Endodermal cell (in vitro differentiated cells): Measurements from ENCODE around the gene CDH2. TPM values are rescaled to one million over a fixed set of nuclear protein-coding genes. Genes with fewer than 3 reads are reported as not detected.

Experiments used
- DNase-seq: peaks from one replicate; pipeline ENCODE4 v3.0.0-alpha.2; 2017
- H3K27ac ChIP-seq: 2 replicates; pipeline ENCODE4 v1.5.1; 2013; ENCODE audit warnings: mild to moderate bottlenecking, low read depth, low read length, moderate library complexity
- H3K27me3 ChIP-seq: 2 replicates; pipeline ENCODE4 v1.6.1; 2013; ENCODE audit warnings: mild to moderate bottlenecking, low read length, moderate library complexity; ENCODE audit not compliant: insufficient read depth, control insufficient read depth, poor library complexity, severe bottlenecking
- H3K36me3 ChIP-seq: 2 replicates; pipeline ENCODE4 v1.7.0; 2013; ENCODE audit warnings: mild to moderate bottlenecking, low read length, moderate library complexity; ENCODE audit not compliant: control insufficient read depth, insufficient read depth
- H3K4me1 ChIP-seq: one replicate; pipeline ENCODE4 v1.7.0; 2013; ENCODE audit warnings: low read length; ENCODE audit not compliant: control insufficient read depth, insufficient read depth
- H3K4me3 ChIP-seq: 2 replicates; pipeline ENCODE4 v1.5.1; 2013; ENCODE audit warnings: mild to moderate bottlenecking, low read length, moderate library complexity
- H3K9ac ChIP-seq: 2 replicates; pipeline ENCODE4 v1.6.1; 2013; ENCODE audit warnings: mild to moderate bottlenecking, low read length, moderate library complexity; ENCODE audit not compliant: poor library complexity, severe bottlenecking; ENCODE audit errors: extremely low read depth
- H3K9me3 ChIP-seq: 2 replicates; pipeline ENCODE4 v1.6.1; 2013; ENCODE audit warnings: mild to moderate bottlenecking, low read length, moderate library complexity; ENCODE audit not compliant: control insufficient read depth
- H3K27ac Mint-ChIP-seq: 2 replicates; pipeline ENCODE4 v1.8.0; 2020; ENCODE audit warnings: mixed read lengths
- H3K27me3 Mint-ChIP-seq: 2 replicates; pipeline ENCODE4 v1.8.0; 2021; ENCODE audit warnings: mild to moderate bottlenecking, mixed read lengths; ENCODE audit not compliant: insufficient read depth
- H3K36me3 Mint-ChIP-seq: 2 replicates; pipeline ENCODE4 v1.8.0; 2020; ENCODE audit warnings: low read depth, mixed read lengths
- H3K4me1 Mint-ChIP-seq: 2 replicates; pipeline ENCODE4 v1.8.0; 2020; ENCODE audit warnings: mixed read lengths
- H3K4me3 Mint-ChIP-seq: 2 replicates; pipeline ENCODE4 v1.8.0; 2020; ENCODE audit warnings: mild to moderate bottlenecking, moderate library complexity, mixed read lengths
- H3K9me3 Mint-ChIP-seq: 2 replicates; pipeline ENCODE4 v1.8.0; 2020; ENCODE audit warnings: mild to moderate bottlenecking, mixed read lengths
- WGBS, 2 experiments: methylation state at CpG; one replicate each; pipeline versions ENCODE4 v1.1.5 to v1.1.7; 2013; ENCODE audit warnings: missing lambda C conversion rate in 2 of 2, mixed read lengths in 1 of 2; ENCODE audit not compliant: insufficient coverage in 1 of 2, insufficient read length in 1 of 2; 5-methylcytosine and 5-hydroxymethylcytosine counted together
- total RNA-seq, 2 donors: library from RNA; stranded (reverse); fragmentation: NEBNext Ultra II Directional in 1 of 2; extraction: Animal tissue kit (Norgen Biotek cat#: 25700) in 1 of 2; gene quantifications; 2 replicates in 1 of 2; 3 replicates in 1 of 2; pipeline ENCODE4 v1.2.1, GENCODE V29; 2021
- TF ChIP-seq, protein P1 (sequence below): fragments of 200-600 bp; sonication (generic); conservative IDR thresholded peaks from 2 replicates; pipeline ENCODE4 v1.5.0; 2021; ENCODE audit warnings: antibody characterized with exemption, mild to moderate bottlenecking

The CDH2 gene
- total RNA-seq, 2 donors from 2014 or later: 486 to 572 TPM

GRCh38 chr18:28134774-28135173 lies 42.2 kb downstream of the CDH2 start:
- H3K27ac Mint-ChIP-seq: peak overlapping the region; percentile 59

GRCh38 chr18:28132084-28132483 lies 44.8 kb downstream of the CDH2 start:
- H3K4me1 ChIP-seq: peaks cover 51% of the 10 kb centered on the region
- H3K9me3 ChIP-seq: no peaks in the 10 kb centered on the region
- TF ChIP-seq, protein P1, sequence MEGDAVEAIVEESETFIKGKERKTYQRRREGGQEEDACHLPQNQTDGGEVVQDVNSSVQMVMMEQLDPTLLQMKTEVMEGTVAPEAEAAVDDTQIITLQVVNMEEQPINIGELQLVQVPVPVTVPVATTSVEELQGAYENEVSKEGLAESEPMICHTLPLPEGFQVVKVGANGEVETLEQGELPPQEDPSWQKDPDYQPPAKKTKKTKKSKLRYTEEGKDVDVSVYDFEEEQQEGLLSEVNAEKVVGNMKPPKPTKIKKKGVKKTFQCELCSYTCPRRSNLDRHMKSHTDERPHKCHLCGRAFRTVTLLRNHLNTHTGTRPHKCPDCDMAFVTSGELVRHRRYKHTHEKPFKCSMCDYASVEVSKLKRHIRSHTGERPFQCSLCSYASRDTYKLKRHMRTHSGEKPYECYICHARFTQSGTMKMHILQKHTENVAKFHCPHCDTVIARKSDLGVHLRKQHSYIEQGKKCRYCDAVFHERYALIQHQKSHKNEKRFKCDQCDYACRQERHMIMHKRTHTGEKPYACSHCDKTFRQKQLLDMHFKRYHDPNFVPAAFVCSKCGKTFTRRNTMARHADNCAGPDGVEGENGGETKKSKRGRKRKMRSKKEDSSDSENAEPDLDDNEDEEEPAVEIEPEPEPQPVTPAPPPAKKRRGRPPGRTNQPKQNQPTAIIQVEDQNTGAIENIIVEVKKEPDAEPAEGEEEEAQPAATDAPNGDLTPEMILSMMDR: no peak
- no peak overlapping the region for H3K9ac ChIP-seq
- no peak for DNase-seq
- no peaks in the 10 kb centered on the region for H3K27me3 ChIP-seq
- Mint-ChIP-seq H3K4me3 (no peak overlapping the region), H3K36me3 (peaks cover 25% of the 10 kb centered on the region), H3K4me1 (peaks cover 73% of the 10 kb centered on the region), H3K27ac (peak overlapping the region; percentile 76), H3K9me3 (no peaks in the 10 kb centered on the region), H3K27me3 (no peaks in the 10 kb centered on the region)
- 86 to 92% methylated on average over 4 to 5 of the region's 5 CpGs for WGBS, 2 experiments
- no peak overlapping the region for H3K27ac ChIP-seq
- no peak overlapping the region for H3K4me3 ChIP-seq
- peaks cover 80% of the 10 kb centered on the region for H3K36me3 ChIP-seq

More at GRCh38 chr18:28134774-28135173, 42.2 kb downstream of the CDH2 start:
- DNase-seq: no peak
- no peaks in the 10 kb centered on the region for H3K9me3 ChIP-seq
- no peaks in the 10 kb centered on the region for H3K27me3 ChIP-seq
- Mint-ChIP-seq H3K4me3 (peak overlapping the region; percentile 14), H3K36me3 (peaks cover 37% of the 10 kb centered on the region), H3K4me1 (peaks cover 74% of the 10 kb centered on the region), H3K9me3 (no peaks in the 10 kb centered on the region), H3K27me3 (no peaks in the 10 kb centered on the region)
- no peak overlapping the region for H3K9ac ChIP-seq
- TF ChIP-seq, protein P1: no peak
- H3K4me1 ChIP-seq: peaks cover 39% of the 10 kb centered on the region
- 89 to 94% methylated on average over 4 to 7 of the region's 7 CpGs for WGBS, 2 experiments
- H3K4me3 ChIP-seq: peak overlapping the region; percentile 36
- H3K27ac ChIP-seq: no peak overlapping the region
- peaks cover 84% of the 10 kb centered on the region for H3K36me3 ChIP-seq

- Mint-ChIP-seq H3K27ac (peak overlapping the region; percentile 58), H3K4me3 (peak overlapping the region; percentile 22), H3K36me3 (peaks cover 18% of the 10 kb centered on the region), H3K4me1 (peaks cover 67% of the 10 kb centered on the region), H3K27me3 (no peaks in the 10 kb centered on the region), H3K9me3 (no peaks in the 10 kb centered on the region)
- Histone ChIP-seq H3K9ac (no peak overlapping the region), H3K27ac (no peak overlapping the region), H3K4me1 (peaks cover 41% of the 10 kb centered on the region), H3K27me3 (no peaks in the 10 kb centered on the region), H3K9me3 (no peaks in the 10 kb centered on the region), H3K36me3 (peaks cover 78% of the 10 kb centered on the region), H3K4me3 (peak overlapping the region; percentile 57)
- DNase-seq: no peak
- TF ChIP-seq, protein P1: no peak
- 93 to 95% methylated on average over 3 of the region's 3 CpGs for WGBS, 2 experiments
Measured at GRCh38 chr18:28128659-28128980, 48.3 kb downstream of the CDH2 start.
